DMS79 (cell line): ENCODE results near the gene DNAJB6.
"Not testable (repeated sequence)": the region's sequence is repeated elsewhere in the genome, so short reads cannot be mapped to it uniquely, and the experiment has no call there.

Experiments
- DNase-seq: peaks from one replicate; lab custom pipeline; 2025; lab: John Stamatoyannopoulos, UW

The DNAJB6 gene

GRCh38 chr7:157329447-157329846 is 7.4 kb upstream of the DNAJB6 start:
- no peak for DNase-seq

DNA sequence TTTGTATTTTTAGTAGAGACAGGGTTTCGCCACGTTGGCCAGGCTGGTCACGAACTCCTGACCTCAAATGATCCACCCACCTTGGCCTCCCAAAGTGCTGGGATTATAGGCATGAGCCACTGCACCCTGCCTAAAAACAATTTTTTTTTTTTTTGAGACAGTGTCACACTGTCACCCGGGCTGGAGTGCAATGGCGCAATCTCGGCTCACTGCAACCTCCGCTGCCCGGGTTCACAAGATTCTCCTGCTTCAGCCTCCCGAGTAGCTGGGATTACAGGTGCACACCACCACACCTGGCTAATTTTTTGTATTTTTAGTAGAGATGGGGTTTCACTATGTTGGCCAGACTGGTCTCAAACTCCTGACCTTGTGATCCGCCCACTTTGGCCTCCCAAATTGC is 6.2 kb upstream of the DNAJB6 start:
- DNase-seq, result not testable (repeated sequence)

GRCh38 chr7:157331049-157331448 is 5.8 kb upstream of the DNAJB6 start:
- not testable (repeated sequence) for DNase-seq

GRCh38 chr7:157335236-157335635 is 1.6 kb upstream of the DNAJB6 start:
- DNase-seq, result no peak

- no peak for DNase-seq
Measured at GRCh38 chr7:157335991-157336382, 817 bp upstream of the DNAJB6 start.

DNA sequence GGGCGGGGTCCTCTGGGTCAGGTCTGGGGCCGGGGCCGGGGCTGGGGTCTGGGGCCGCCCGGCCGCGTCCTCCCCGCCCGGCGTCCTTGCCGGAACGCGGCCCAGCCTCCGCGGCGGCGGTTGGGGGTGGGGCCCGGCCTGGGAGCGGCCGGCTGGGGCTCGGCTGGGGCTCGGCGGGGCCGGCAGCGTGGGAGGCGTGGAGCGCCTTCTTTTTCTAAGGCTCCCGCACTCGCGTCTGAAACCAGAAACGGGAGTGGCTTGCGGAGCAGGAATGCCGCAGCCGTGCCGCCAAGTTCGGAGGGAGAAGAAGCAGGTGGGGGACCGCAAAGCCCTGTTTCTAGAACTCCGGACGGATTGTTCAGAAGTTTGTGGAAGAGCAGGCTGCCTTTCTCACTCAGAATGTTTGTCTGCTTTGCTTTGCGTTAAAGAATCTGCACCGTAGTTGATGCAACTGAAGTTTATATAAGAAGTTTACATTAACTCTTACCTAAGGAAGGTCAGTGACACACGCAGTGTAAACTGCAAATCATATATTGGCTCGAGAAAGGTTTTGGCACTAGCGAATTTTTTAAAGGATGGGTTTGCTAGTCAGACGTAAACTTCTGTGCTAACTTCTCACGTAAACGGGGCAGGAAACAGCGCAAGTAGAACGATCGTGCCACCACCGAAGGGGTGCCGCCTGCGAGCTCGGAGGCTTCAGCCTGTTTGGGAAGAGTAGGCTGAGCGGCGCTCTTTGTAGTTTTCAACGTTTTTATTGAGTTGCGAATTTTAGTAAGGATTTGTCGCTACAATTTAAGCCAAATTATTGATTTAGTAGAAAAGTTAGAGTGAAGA is 729 bp downstream of the DNAJB6 start:
- DNase-seq, result no peak

GRCh38 chr7:157339777-157340677 is 3.2 kb downstream of the DNAJB6 start:
- peak; percentile 10 for DNase-seq

GRCh38 chr7:157347217-157347904 is 10.6 kb downstream of the DNAJB6 start:
- no peak for DNase-seq

- DNase-seq, result no peak
Measured at GRCh38 chr7:157348548-157348947, 11.7 kb downstream of the DNAJB6 start.

DNA sequence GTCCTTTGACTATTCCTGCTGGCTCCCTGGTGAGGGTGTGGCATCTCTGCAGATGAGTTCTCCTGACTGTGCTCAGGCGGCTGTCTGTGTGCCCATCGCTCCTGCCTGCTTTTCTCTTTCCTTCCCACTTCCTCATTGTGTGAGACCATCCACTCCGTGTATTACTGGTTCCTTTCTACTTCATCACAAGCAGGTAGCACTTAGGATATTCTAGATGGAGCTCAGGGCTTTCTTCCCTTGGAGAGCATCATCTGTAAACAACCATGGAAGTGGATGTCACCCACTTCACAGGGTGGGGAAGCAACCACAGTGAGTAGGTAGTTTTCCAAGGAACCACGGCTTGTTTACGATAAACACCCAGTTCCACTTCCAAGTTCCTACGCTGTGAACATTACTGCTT is 15.7 kb downstream of the DNAJB6 start:
- no peak for DNase-seq

DNA sequence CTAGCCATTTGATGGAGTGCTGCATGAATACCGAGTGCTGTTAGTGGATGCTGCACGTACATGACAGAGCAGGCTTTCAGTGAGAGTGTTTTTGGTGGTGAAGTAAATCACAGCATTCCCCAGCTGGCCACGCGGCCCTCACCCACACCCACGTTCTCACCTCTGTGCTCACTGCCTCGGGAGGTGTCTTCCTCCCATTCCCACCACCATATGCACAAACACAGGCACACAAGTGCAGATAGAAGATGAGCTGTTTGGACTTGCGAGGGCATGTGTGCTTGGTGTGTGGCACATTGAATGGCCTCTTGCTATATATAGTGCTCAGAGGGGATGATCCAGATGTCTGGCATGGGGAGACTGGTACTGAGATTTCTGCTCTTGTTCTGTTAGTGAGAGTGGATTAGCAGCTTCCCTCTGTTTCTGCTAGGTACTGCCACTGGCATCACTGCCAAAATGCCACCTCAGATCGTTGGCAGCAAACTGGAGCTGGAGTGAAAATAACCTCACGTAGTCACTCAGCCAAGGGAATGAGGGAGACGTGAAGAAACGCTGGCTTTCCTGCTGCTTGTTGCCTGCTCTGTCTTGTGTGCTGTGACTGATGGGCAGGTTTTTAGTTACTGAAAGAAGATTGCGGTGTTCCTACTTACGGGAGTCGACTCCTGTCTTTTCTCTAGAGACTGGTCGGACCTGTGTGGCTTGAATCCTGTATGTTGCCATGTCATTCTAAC is 19.1 kb downstream of the DNAJB6 start:
- DNase-seq, result no peak

DNA sequence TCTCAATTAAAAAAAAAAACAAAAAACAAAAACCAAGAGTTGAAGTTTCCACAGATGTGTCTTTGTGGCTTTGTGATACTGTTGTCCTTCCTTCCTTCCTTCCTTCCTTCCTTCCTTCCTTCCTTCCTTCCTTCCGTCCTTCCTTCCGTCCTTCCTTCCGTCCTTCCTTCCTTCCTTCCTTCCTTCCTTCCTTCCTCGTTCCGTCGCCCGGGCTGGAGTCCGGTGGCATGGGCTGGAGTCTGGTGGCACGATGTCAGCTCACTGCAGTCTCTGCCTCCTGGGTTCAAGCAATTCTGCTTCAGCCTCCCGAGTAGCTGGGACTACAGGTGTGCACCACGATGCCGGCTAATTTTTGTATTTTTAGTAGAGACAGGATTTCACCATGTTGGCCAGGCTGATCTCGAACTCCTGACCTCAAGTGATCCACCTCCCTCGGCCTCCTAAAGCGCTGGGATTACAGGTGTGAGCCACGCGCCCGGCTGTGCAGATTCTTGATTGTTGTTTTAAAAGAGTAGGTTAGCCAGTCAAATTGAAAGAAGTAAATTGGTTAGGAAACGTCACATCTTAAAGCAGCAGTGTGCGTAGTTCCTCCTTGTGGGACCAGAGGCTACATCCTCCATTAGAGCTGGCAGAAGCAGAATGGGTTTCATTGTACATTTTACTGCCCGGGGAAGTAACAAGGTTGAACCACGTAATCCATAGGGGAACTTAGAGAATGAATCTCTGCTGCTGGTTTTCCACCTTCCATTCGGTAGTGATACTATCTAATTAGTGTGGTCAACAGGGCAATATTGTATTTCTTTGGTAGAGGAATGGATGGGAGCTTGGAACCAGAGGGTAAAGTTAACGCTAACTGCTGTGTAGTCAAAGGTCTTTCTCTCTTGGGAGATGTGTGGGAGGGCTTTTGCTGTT is 20.6 kb downstream of the DNAJB6 start:
- no peak for DNase-seq

GRCh38 chr7:157358041-157358752 is 21.4 kb downstream of the DNAJB6 start:
- peak; percentile 45 for DNase-seq

DNA sequence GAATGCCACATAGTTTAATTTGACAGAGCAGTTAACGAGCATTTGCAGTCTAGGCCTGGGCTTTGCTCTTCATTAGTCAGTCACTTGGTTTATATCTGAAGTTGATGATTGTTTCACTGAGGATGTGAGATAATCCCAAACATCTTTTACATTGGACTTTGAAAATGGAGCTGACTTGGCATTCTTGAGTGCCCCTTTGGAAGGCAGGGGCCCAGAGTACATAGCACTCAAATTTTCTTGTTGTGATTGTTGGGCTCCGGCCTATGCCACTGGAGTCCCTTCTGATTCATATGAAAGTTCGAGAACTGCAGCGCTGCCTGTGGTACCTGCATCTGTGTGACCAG is 21.9 kb downstream of the DNAJB6 start:
- peak; percentile 85 for DNase-seq

GRCh38 chr7:157359581-157359980 is 22.8 kb downstream of the DNAJB6 start:
- no peak for DNase-seq

- DNase-seq, result no peak
Measured at GRCh38 chr7:157360483-157361025, 23.8 kb downstream of the DNAJB6 start.

DNA sequence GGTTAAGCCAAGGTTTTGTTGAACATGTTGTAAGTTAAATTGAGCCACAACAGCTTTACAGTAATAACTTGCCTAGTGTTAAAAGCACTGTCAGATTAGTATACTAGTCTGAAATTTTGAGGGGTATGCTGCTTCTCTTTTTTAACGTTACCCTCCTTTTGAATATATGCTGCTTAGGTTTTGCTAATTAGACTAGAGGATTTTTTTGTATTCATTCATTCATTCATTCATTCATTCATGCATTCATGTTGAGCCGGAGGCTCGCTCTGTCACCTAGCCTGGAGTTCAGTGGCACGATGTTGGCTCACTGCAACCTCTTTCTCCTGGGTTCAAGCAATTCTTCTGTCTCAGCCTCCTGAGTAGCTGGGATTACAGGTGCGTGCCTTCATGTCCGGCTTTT is 24.7 kb downstream of the DNAJB6 start:
- DNase-seq, result no peak

- DNase-seq, result no peak
Measured at GRCh38 chr7:157362729-157363128, 25.9 kb downstream of the DNAJB6 start.

GRCh38 chr7:157366722-157367121 is 29.9 kb downstream of the DNAJB6 start:
- no peak for DNase-seq

DNA sequence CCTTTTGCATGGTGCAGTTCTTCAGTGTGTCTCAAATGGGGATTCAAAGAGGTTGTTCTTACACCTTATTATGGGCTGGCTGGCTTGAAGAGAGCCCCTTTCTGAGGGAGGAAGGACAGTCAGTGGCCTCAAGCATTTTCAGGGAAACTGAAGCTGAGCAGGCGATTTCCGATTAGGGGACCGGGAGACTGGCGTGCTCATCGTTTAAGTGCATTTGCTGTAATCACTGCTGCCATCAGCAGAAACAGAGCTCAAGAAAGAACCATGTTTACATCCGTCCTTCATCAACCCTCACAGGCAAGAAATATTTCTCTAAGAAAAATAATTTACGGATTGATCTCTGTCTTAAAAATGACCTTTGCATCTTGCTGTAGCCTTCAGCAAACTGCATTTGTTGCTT is 32.2 kb downstream of the DNAJB6 start:
- DNase-seq, result no peak
